ENCODE measurements around the gene DGKI. TPM values are rescaled to one million over a fixed set of nuclear protein-coding genes. Genes with fewer than 3 reads are reported as not detected.

DGKI gene
- total RNA-seq, 1 experiment from 2014 or later: 0.55 TPM

GRCh38 chr7:137618748-137619147, 228.0 kb downstream of the DGKI start:
- Histone ChIP-seq H2BK5ac (ENCODE audit: insufficient read length, low read length) (no peak overlapping the region), H3K56ac (ENCODE audit: insufficient read length, low read depth, low read length) (no peak overlapping the region), H3K14ac (ENCODE audit: insufficient read depth, low read length) (no peak overlapping the region), H3K79me2 (ENCODE audit: insufficient read depth, low read length) (no peaks in the 10 kb centered on the region), H3K4me1 (ENCODE audit: insufficient read depth, low read length) (no peaks in the 10 kb centered on the region; the same call in 1 of the 2 replicates), H2BK15ac (ENCODE audit: low read depth, low read length) (no peak overlapping the region), H2BK12ac (ENCODE audit: insufficient read length, low read depth, low read length) (no peak overlapping the region), H3K4me2 (ENCODE audit: insufficient read depth, insufficient read length, low read length) (no peak overlapping the region), H4K91ac (ENCODE audit: insufficient read length, low read depth, low read length) (no peak overlapping the region), H3K9me3 (ENCODE audit: control insufficient read depth, low read depth, low read length) (no peaks in the 10 kb centered on the region), H3K79me1 (ENCODE audit: insufficient read depth, low read depth, low read length, poor library complexity, severe bottlenecking) (no peaks in the 10 kb centered on the region), H2AK5ac (ENCODE audit: insufficient read length, low read length) (no peak overlapping the region), H4K8ac (replicated peaks; ENCODE audit: insufficient read length, low read depth, low read length) (no peak overlapping the region), H3K18ac (ENCODE audit: insufficient read length, low read depth, low read length) (no peak overlapping the region), H3K23ac (ENCODE audit: insufficient read length, low read depth, low read length) (no peak overlapping the region), H2BK120ac (ENCODE audit: low read depth, low read length, poor library complexity, severe bottlenecking) (no peak overlapping the region), H3T11ph (ENCODE audit: low read length) (no peak overlapping the region), H3K27ac (ENCODE audit: insufficient read length, low read depth, low read length) (no peak overlapping the region), H4K5ac (ENCODE audit: insufficient read length, low read depth, low read length) (no peak overlapping the region), H3K27me3 (ENCODE audit: insufficient read depth, low read length) (no peaks in the 10 kb centered on the region), H2BK20ac (ENCODE audit: low read depth, low read length, poor library complexity, severe bottlenecking) (no peak overlapping the region), H3K4ac (ENCODE audit: low read depth, low read length) (no peak overlapping the region), H3K23me2 (ENCODE audit: insufficient read length, low read depth, low read length, poor library complexity, severe bottlenecking) (no peaks in the 10 kb centered on the region), H4K20me1 (ENCODE audit: control insufficient read depth, insufficient read depth, insufficient read length) (no peaks in the 10 kb centered on the region), H2AFZ (ENCODE audit: low read length) (no peak overlapping the region), H3K9ac (ENCODE audit: extremely low read depth, insufficient read length, low read length) (no peak overlapping the region)
- no peaks in the 10 kb centered on the region for H3K27me3 Mint-ChIP-seq (ENCODE audit: low read depth)
- DNase-seq: no peak
- H3K36me3 Mint-ChIP-seq (ENCODE audit: insufficient read depth in 1 of 3, low read depth in 3 of 3): no peaks in the 10 kb centered on the region
- no peak for TF ChIP-seq CTCF (conservative IDR thresholded peaks at IDR 0.05)
- no peak overlapping the region for H3K4me3 Mint-ChIP-seq
- H3K9me3 Mint-ChIP-seq: no peaks in the 10 kb centered on the region
- no peak overlapping the region for H3K27ac Mint-ChIP-seq
- no CpG with 5 or more reads among the region's 1 CpG for WGBS (ENCODE audit: extremely low coverage, insufficient read length, low lambda C conversion rate)
- peaks cover 12 to 20% of the 10 kb centered on the region in 2 experiments for H3K4me1 Mint-ChIP-seq
